ENCODE measurements around the gene VAMP4. TPM values are rescaled to one million over a fixed set of nuclear protein-coding genes. Genes with fewer than 3 reads are reported as not detected.

The VAMP4 gene
- total and polyA plus RNA-seq, 2 donors (not counting 3 experiments of a cell fraction or from before 2014, with no cell fraction given) = 2.1 to 10.4 TPM

DNA sequence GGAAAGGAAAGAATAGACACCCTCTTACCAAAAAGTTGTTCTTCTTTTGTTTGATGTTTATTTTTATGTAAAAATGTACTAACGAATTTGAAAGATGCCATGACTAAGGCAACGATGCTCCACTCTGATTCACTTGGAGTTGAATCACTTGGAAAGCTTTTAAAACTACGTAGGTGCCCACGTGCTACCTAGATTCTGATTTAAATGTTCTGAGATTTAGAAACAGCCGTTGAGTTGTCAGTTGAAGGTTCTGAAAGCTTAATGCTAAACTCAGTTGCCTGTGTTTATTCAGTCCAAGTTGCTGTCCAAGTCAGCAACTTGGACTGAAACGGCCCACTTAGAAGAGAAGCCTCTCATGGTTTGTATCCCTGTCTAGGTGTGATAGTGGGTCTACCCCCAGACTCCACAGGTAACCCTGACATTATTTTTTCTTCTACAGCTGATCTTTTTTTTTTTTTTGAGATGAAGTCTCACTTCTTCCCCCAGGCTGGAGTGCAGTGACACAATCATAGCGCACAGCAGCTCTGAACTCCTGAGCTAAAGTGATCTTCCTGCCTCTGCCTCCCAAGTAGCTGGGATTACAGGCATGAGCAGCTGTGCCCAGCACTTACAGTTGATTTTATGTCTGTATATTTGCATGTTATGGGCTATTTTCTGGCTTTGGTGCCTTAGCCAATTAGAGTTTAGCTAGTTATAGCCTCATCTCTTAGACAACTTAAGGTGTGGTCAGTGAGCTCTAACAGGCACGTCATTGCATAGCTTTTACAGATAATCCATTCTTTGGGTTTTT is 1.4 kb upstream of the VAMP4 start:
- no peaks in the 10 kb centered on the region for H3K9me1 ChIP-seq (replicated peaks; ENCODE audit: control insufficient read depth, extremely low read depth, insufficient read depth, low read length)
- no peaks in the 10 kb centered on the region for H3K27me3 ChIP-seq (ENCODE audit: control insufficient read depth in 2 of 2, insufficient read depth in 2 of 2, low read length in 2 of 2)
- peaks cover 31% of the 10 kb centered on the region for H3K4me1 ChIP-seq (ENCODE audit: control insufficient read depth, extremely low read depth, insufficient read depth, low read length)
- no TSS peak for BruUV-seq (replicated peaks)
- no peaks in the 10 kb centered on the region for H4K20me1 ChIP-seq (replicated peaks; ENCODE audit: control insufficient read depth, extremely low read depth, insufficient read depth, low read length)
- peak overlapping the region; percentile 57 for H3K27ac ChIP-seq (ENCODE audit: insufficient read depth, low read depth, low read length)
- peaks cover 13% of the 10 kb centered on the region for H3K79me2 ChIP-seq (ENCODE audit: control insufficient read depth, insufficient read depth, low read length)
- POLR2A ChIA-PET = interaction anchor here (0.6 to 1.0 kb wide), 3 partner anchors 14 to 38 kb away, joined by 3 to 4 read pairs (median 4); partner anchors contain the start of gene METTL13
- intact Hi-C loops (cut with micrococcal nuclease) = no loop called here
- H3K9ac ChIP-seq (replicated peaks; ENCODE audit: extremely low read depth, insufficient read depth, low read length) = peak overlapping the region; percentile 75
- H2AFZ ChIP-seq (ENCODE audit: low read depth, low read length) = peak overlapping the region; percentile 82
- peak; percentile 56 for DNase-seq (ENCODE audit: low read depth, low spot score)
- no peaks in the 10 kb centered on the region for H3K36me3 ChIP-seq (ENCODE audit: control insufficient read depth in 2 of 2, extremely low read depth in 1 of 2, insufficient read depth in 2 of 2, low read length in 2 of 2)
- H3K4me3 ChIP-seq (replicated peaks in 1 of 3; ENCODE audit: insufficient read depth in 1 of 3, low read depth in 1 of 3, low read length in 3 of 3) = peak overlapping the region; percentile 59 to 83 (median 81)
- no peak for FAIRE-seq
- CTCF ChIA-PET = interaction anchor here (1.8 to 4.3 kb wide), 4 partner anchors 26 to 98 kb away, joined by 4 to 22 read pairs (median 10); partner anchors contain the start of gene METTL13
- TF ChIP-seq, protein P1, sequence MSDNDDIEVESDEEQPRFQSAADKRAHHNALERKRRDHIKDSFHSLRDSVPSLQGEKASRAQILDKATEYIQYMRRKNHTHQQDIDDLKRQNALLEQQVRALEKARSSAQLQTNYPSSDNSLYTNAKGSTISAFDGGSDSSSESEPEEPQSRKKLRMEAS (IDR thresholded peaks at IDR 0.05; ENCODE audit: insufficient read depth, insufficient read length) = no peak
- TF ChIP-seq, protein P2, sequence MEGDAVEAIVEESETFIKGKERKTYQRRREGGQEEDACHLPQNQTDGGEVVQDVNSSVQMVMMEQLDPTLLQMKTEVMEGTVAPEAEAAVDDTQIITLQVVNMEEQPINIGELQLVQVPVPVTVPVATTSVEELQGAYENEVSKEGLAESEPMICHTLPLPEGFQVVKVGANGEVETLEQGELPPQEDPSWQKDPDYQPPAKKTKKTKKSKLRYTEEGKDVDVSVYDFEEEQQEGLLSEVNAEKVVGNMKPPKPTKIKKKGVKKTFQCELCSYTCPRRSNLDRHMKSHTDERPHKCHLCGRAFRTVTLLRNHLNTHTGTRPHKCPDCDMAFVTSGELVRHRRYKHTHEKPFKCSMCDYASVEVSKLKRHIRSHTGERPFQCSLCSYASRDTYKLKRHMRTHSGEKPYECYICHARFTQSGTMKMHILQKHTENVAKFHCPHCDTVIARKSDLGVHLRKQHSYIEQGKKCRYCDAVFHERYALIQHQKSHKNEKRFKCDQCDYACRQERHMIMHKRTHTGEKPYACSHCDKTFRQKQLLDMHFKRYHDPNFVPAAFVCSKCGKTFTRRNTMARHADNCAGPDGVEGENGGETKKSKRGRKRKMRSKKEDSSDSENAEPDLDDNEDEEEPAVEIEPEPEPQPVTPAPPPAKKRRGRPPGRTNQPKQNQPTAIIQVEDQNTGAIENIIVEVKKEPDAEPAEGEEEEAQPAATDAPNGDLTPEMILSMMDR (IDR thresholded peaks at IDR 0.05; ENCODE audit: extremely low read depth in 1 of 2, insufficient read depth in 1 of 2, low read depth in 1 of 2, low read length in 2 of 2) = no peak
- TF ChIP-seq EZH2 (IDR thresholded peaks at IDR 0.05; ENCODE audit: borderline replicate concordance, low read depth, low read length, severe bottlenecking) (no peak), JUN (IDR thresholded peaks at IDR 0.05; ENCODE audit: borderline replicate concordance, insufficient read depth, insufficient read length, low read depth) (no peak), FOS (IDR thresholded peaks at IDR 0.05; ENCODE audit: borderline replicate concordance, insufficient read depth, low read length) (no peak), POLR2A (IDR thresholded peaks at IDR 0.05; ENCODE audit: low read depth, low read length) (no peak), MYC (IDR thresholded peaks at IDR 0.05; ENCODE audit: low read depth, low read length) (no peak), POLR2AphosphoS5 (IDR thresholded peaks at IDR 0.05; ENCODE audit: insufficient read depth, low read depth, low read length) (no peak), GATA2 (IDR thresholded peaks at IDR 0.05; ENCODE audit: insufficient read depth, insufficient read length, low read depth, low read length) (no peak)
- H3K4me2 ChIP-seq (ENCODE audit: insufficient read depth, low read length) = peak overlapping the region; percentile 88
- H3K9me3 ChIP-seq (replicated peaks; ENCODE audit: control insufficient read depth, insufficient read depth, low read length) = no peaks in the 10 kb centered on the region
- dilution Hi-C loops (cut with MboI; ENCODE audit: extremely low pct_ligation_motif_present, low sequenced_read_pairs) = no loop called here
